Upper lobe of left lung (tissue), 6 donors: ENCODE measurements around the gene KLK13. TPM values are rescaled to one million over a fixed set of nuclear protein-coding genes. Genes with fewer than 3 reads are reported as not detected.

Experiments
- ATAC-seq, 2 donors: fragments of 200-7000 bp; cut with Tn5 transposase; one replicate each; pipeline ENCODE4 v1.9.1; 2022; ENCODE audit warnings: mild to moderate bottlenecking in 2 of 2, moderate library complexity in 2 of 2; ENCODE audit not compliant: low FRiP score in 2 of 2
- DNase-seq, 2 donors: peaks; one replicate each; pipeline ENCODE4 v3.0.0-alpha.2; 2019 to 2020
- H3K27ac ChIP-seq, 4 donors: fragments of 200-600 bp; sonication (generic); one replicate each; pipeline ENCODE4 v1.5.1; 2016 to 2019
- H3K27me3 ChIP-seq, 4 donors: fragments of 200-600 bp; sonication (generic); one replicate each; pipeline ENCODE4 v1.5.1; 2017 to 2019
- H3K36me3 ChIP-seq, 4 donors: fragments of 200-600 bp; sonication (generic); one replicate each; pipeline ENCODE4 v1.5.1; 2016 to 2019
- H3K4me1 ChIP-seq, 4 donors: fragments of 200-600 bp; sonication (generic); one replicate each; pipeline ENCODE4 v1.5.1; 2018 to 2019
- H3K4me3 ChIP-seq, 4 donors: fragments of 200-600 bp; sonication (generic); one replicate each; pipeline ENCODE4 v1.5.1; 2017 to 2019; ENCODE audit warnings: mild to moderate bottlenecking in 2 of 4, moderate library complexity in 1 of 4
- H3K9me3 ChIP-seq, 4 donors: fragments of 200-600 bp; sonication (generic); one replicate each; pipeline ENCODE4 v1.5.1; 2018 to 2019
- EP300 ChIP-seq, 4 donors: sonication (generic); formaldehyde crosslinking; IDR thresholded peaks; one replicate each; pipeline ENCODE4 v1.5.1; 2017; ENCODE audit warnings: antibody characterized with exemption in 4 of 4, control low read depth in 2 of 4
- POLR2A ChIP-seq, 4 donors: fragments of 450-650 bp; IDR thresholded peaks; one replicate each; pipeline ENCODE4 v1.5.1; 2016 to 2017; ENCODE audit warnings: antibody characterized with exemption in 4 of 4, mild to moderate bottlenecking in 2 of 4
- POLR2AphosphoS5 ChIP-seq, 2 donors: sonication (generic); formaldehyde crosslinking; IDR thresholded peaks; one replicate each; pipeline ENCODE4 v1.5.1; 2017; ENCODE audit warnings: antibody characterized with exemption in 2 of 2
- WGBS, 2 donors: methylation state at CpG; one replicate each; pipeline ENCODE4 v1.1.5; 2017 to 2018; 5-methylcytosine and 5-hydroxymethylcytosine counted together
- total RNA-seq, 6 donors: library from RNA; depleted of rRNA in 4 of 6; stranded (reverse); fragments of >200 nt in 4 of 6; gene quantifications; one replicate each; pipeline versions ENCODE4 v1.1.0 to v1.2.1, GENCODE V29; 2016 to 2021
- TF ChIP-seq, protein P1 (sequence below), 6 experiments: fragments of 450-650 bp in 4 of 6; fragments of 200-600 bp in 2 of 6; sonication (generic) in 2 of 6; IDR thresholded peaks; one replicate each; pipeline ENCODE4 v1.5.1; 2016 to 2019; ENCODE audit warnings: antibody characterized with exemption in 6 of 6
- donor health status: DM: no; HTN: no; CAD: no; lungs with moderate emphysema.
- donor health status: DM: no; HTN: yes; CAD: no; lungs with severe emphysema.

KLK13 gene
- total RNA-seq, 6 donors from 2014 or later: 0.54 to 24.1 (median 1.9) TPM; not detected in 2

DNA sequence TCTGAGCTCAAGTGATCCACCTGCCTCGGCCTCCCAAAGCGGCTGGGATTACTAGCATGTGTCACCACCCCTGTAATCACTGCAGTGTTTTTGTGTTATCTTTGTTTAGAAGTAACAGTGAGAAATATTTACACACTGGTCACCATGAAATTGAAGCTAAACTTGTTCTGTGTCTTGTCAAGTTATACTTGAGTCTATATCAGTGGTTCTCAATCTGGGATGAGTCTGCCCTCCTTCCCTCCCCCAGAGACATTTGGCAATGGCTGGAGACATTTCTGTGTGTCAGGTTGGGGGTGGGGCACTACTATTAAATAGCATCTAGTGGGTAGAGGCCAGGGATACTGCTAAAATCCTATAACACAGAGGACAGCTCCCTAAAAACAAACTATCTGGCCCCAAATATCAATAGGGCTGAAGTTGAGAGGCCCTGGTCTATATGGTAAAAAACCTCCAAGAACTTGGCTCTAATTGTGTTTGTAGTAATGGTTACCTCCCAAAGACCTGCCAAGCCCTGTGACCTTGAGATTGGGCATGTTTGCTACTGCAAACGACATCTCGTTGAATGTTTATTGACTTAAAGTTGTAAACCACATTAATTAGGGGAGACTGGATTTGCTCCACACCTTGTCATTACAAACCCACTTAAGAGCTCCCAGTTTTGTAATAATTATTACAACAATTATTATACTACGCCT is 36.4 kb upstream of the KLK13 start:
- no peaks in the 10 kb centered on the region for H3K9me3 ChIP-seq
- TF ChIP-seq POLR2A (IDR thresholded peaks at IDR 0.05) (no peak), POLR2AphosphoS5 (IDR thresholded peaks at IDR 0.05) (no peak), EP300 (IDR thresholded peaks at IDR 0.05) (no peak)
- TF ChIP-seq, protein P1, sequence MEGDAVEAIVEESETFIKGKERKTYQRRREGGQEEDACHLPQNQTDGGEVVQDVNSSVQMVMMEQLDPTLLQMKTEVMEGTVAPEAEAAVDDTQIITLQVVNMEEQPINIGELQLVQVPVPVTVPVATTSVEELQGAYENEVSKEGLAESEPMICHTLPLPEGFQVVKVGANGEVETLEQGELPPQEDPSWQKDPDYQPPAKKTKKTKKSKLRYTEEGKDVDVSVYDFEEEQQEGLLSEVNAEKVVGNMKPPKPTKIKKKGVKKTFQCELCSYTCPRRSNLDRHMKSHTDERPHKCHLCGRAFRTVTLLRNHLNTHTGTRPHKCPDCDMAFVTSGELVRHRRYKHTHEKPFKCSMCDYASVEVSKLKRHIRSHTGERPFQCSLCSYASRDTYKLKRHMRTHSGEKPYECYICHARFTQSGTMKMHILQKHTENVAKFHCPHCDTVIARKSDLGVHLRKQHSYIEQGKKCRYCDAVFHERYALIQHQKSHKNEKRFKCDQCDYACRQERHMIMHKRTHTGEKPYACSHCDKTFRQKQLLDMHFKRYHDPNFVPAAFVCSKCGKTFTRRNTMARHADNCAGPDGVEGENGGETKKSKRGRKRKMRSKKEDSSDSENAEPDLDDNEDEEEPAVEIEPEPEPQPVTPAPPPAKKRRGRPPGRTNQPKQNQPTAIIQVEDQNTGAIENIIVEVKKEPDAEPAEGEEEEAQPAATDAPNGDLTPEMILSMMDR (IDR thresholded peaks at IDR 0.05): no peak
- WGBS, 2 donors: 77 to 82% methylated on average over 5 of the region's 5 CpGs
- no peak for DNase-seq
- peaks cover 0 to 7% (median 0%) of the 10 kb centered on the region in 4 donors for H3K4me1 ChIP-seq
- H3K4me3 ChIP-seq: no peak overlapping the region
- peaks cover 3 to 67% (median 26%) of the 10 kb centered on the region in 4 donors for H3K36me3 ChIP-seq
- H3K27me3 ChIP-seq: no peaks in the 10 kb centered on the region
- ATAC-seq: no peak
- H3K27ac ChIP-seq: no peak overlapping the region

DNA sequence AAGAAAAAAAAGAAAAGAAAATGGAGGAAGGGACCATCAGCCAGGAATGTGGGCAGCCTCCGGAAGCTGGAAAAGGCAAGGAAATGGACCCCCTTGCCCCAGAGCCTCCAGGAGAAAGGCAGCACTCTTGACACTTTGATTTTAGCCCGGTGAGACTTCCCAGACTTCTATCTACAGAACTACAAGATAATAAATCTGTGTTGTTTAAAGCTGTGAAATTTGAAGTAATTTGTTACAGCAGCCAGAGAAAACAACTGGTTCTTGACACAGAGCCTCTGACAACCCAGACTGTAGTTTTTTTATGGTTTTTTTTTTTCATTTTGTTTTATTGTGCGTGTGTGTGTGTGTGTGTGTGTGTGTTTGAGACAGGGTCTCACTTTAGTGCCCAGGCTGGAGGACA is 35.7 kb upstream of the KLK13 start:
- peaks cover 3 to 66% (median 26%) of the 10 kb centered on the region in 4 donors for H3K36me3 ChIP-seq
- H3K4me3 ChIP-seq: no peak overlapping the region
- peaks cover 0 to 4% (median 0%) of the 10 kb centered on the region in 4 donors for H3K4me1 ChIP-seq
- H3K27me3 ChIP-seq: no peaks in the 10 kb centered on the region
- no peak for DNase-seq
- no peaks in the 10 kb centered on the region for H3K9me3 ChIP-seq
- TF ChIP-seq POLR2AphosphoS5 (IDR thresholded peaks at IDR 0.05) (no peak), EP300 (IDR thresholded peaks at IDR 0.05) (no peak), POLR2A (IDR thresholded peaks at IDR 0.05) (no peak)
- TF ChIP-seq, protein P1 (IDR thresholded peaks at IDR 0.05): no peak
- ATAC-seq: no peak
- WGBS, 2 donors: 72 to 76% methylated on average over 3 of the region's 3 CpGs
- no peak overlapping the region for H3K27ac ChIP-seq

DNA sequence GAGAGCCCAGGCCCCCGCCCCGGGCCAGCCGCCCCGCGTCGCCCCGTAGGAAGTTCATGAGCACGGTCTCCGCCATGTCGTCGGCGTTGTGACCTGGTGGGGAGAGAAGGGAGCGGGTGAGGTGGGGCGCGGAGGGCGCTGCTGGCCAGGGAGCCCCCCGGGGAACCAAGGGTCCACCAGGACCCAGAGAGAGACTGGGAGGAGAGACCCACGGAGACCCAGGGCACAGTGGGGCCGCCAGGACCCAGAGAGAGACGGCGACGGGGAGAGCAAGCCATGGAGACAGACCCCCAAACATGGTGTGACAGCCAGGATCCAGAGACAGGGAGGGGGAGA is 34.1 kb upstream of the KLK13 start:
- Histone ChIP-seq H3K4me3 (peak overlapping the region in 2 of 4 donors; percentile 13 to 20), H3K9me3 (no peaks in the 10 kb centered on the region), H3K27me3 (no peaks in the 10 kb centered on the region), H3K4me1 (peaks cover 0 to 10% (median 3%) of the 10 kb centered on the region in 4 donors), H3K27ac (peak overlapping the region in 1 of 4 donors; percentile 59), H3K36me3 (peaks cover 3 to 56% (median 23%) of the 10 kb centered on the region in 4 donors)
- DNase-seq: no peak
- no peak for ATAC-seq
- 82 to 83% methylated on average over 12 to 22 of the region's 22 CpGs for WGBS, 2 donors
- TF ChIP-seq POLR2A (IDR thresholded peaks at IDR 0.05) (no peak), POLR2AphosphoS5 (IDR thresholded peaks at IDR 0.05) (no peak)

DNA sequence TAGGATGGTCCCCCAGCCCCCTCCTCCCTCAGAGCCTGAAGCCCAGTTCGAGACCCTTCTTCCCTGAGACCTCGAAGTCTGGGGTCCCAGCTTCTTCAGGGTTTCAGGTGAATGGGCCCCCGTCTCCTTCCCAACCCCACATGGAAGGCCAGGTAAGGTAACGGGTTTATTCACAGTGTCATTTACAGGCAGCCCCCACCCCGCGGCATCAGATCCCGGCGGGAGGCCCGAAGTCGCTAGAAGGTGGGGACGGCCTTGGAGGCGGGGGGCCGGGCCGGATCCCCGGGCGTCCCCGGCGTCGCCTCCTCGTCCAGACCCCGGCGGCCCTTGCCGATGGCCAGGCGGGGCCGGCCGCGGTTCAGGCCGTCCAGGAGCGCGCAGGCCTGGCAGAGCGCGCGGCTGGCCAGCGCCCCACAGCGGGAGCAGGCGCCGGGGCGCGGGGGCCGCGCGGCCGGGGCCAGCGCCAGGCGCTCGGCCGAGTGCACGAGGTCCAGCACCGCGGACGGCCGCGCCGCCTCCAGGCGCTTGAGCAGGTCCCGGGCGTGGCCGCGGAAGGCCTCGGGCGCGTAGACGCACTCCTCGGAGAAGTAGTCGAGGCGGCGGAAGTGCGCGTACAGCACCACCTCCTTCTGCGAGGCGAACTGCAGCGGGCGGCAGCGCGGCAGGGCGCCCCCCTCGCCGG is 33.6 kb upstream of the KLK13 start:
- ATAC-seq (peak in 1 of 2 donors; percentile 74), DNase-seq (peak; percentile 59 to 90)
- Histone ChIP-seq H3K27me3 (no peaks in the 10 kb centered on the region), H3K27ac (peak overlapping the region in 1 of 4 donors; percentile 59), H3K4me1 (peaks cover 0 to 10% (median 3%) of the 10 kb centered on the region in 4 donors), H3K36me3 (peaks cover 3 to 51% (median 18%) of the 10 kb centered on the region in 4 donors), H3K9me3 (no peaks in the 10 kb centered on the region), H3K4me3 (peak overlapping the region in 2 of 4 donors; percentile 13 to 20)
- 83 to 88% methylated on average over 8 to 62 of the region's 78 CpGs for WGBS, 2 donors
- no peak for TF ChIP-seq POLR2AphosphoS5 (IDR thresholded peaks at IDR 0.05)
- no peak for TF ChIP-seq EP300 (IDR thresholded peaks at IDR 0.05)
- TF ChIP-seq POLR2A (IDR thresholded peaks at IDR 0.05): peak in 1 of 4 donors; percentile 11
- TF ChIP-seq, protein P1 (IDR thresholded peaks at IDR 0.05): no peak

DNA sequence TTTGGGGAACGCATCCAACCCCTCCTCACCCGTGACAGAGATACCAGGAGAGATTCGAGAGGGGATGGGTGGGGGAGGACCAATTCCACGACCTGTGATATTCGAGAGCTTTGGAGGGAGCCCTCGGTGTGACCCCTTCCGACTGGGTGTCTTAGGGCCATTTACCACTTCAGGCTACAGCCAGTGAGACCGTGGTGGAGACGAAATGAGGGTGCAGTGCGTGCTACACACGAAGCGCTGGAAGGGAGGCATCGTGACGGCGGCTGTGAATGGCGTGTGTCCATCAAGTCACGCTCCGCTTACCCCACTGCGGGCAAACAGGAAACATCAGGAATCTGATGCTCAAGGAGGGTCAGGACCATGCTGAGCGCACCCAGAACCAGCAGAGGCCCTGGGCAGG is 32.9 kb upstream of the KLK13 start:
- Histone ChIP-seq H3K27ac (no peak overlapping the region), H3K9me3 (no peaks in the 10 kb centered on the region), H3K27me3 (no peaks in the 10 kb centered on the region), H3K4me3 (no peak overlapping the region), H3K36me3 (peaks cover 2 to 44% (median 14%) of the 10 kb centered on the region in 4 donors), H3K4me1 (peaks cover 0 to 10% (median 3%) of the 10 kb centered on the region in 4 donors)
- DNase-seq (no peak), ATAC-seq (no peak)
- TF ChIP-seq POLR2AphosphoS5 (IDR thresholded peaks at IDR 0.05) (no peak), EP300 (IDR thresholded peaks at IDR 0.05) (no peak), POLR2A (IDR thresholded peaks at IDR 0.05) (no peak)
- TF ChIP-seq, protein P1 (IDR thresholded peaks at IDR 0.05): no peak
- 77 to 82% methylated on average over 15 to 19 of the region's 20 CpGs for WGBS, 2 donors
